Activated T-helper 1 cell treated with anti-CD3 and anti-CD28 coated beads, Interleukin-12 subunit alpha, Interleukin-12 subunit beta, Interleukin-2, Interleukin-4 antibody, amounts not matched to agents 30 ng/mL and 10 ng/mL and 1 ng/mL, durations not matched to agents 14 hours and 24 hours and 36 hours (primary cell): ENCODE data around the gene FBLN1. TPM values are rescaled to one million over a fixed set of nuclear protein-coding genes. Genes with fewer than 3 reads are reported as not detected.

Experiments
- DNase-seq: peaks from one replicate; pipeline ENCODE4 v3.0.0; 2021; ENCODE audit warnings: low spot score
- H3K27ac Mint-ChIP-seq: one replicate; pipeline ENCODE4 v1.8.0; 2021; ENCODE audit warnings: mild to moderate bottlenecking, mixed read lengths
- H3K27me3 Mint-ChIP-seq: one replicate; pipeline ENCODE4 v1.8.0; 2022; ENCODE audit warnings: mild to moderate bottlenecking, moderate library complexity, mixed read lengths; ENCODE audit not compliant: insufficient read depth
- H3K36me3 Mint-ChIP-seq: one replicate; pipeline ENCODE4 v1.8.0; 2021; ENCODE audit warnings: low read depth, mixed read lengths
- H3K4me1 Mint-ChIP-seq: one replicate; pipeline ENCODE4 v1.8.0; 2021; ENCODE audit warnings: low read depth, mixed read lengths
- H3K4me3 Mint-ChIP-seq: one replicate; pipeline ENCODE4 v1.8.0; 2021; ENCODE audit warnings: mild to moderate bottlenecking, moderate library complexity, mixed read lengths
- H3K9me3 Mint-ChIP-seq: one replicate; pipeline ENCODE4 v1.8.0; 2021; ENCODE audit warnings: mixed read lengths
- intact Hi-C: fragments of 100-400 bp; cut with micrococcal nuclease; formaldehyde crosslinking; loops from one replicate; pipeline ENCODE4 v1.15.1; 2024
- total RNA-seq: library from RNA; stranded (reverse); gene quantifications from 2 replicates; pipeline ENCODE4 v1.2.3, GENCODE V29; 2022

Gene FBLN1
- total RNA-seq, 1 donor from 2014 or later = not detected

- Mint-ChIP-seq H3K4me3 (no peak overlapping the region), H3K36me3 (no peaks in the 10 kb centered on the region), H3K27me3 (peaks cover 14% of the 10 kb centered on the region), H3K4me1 (no peaks in the 10 kb centered on the region), H3K27ac (no peak overlapping the region), H3K9me3 (no peaks in the 10 kb centered on the region)
- DNase-seq = no peak
- intact Hi-C loops = no loop called here
Measured at GRCh38 chr22:45650721-45651120, 148.0 kb downstream of the FBLN1 start.

Other genes starting within 250 kb of the FBLN1 start
- gene UPK3A, start 217.9 kb upstream of the FBLN1 start, total RNA-seq = not detected in 2 replicates
- gene FAM118A, start 192.9 kb upstream of the FBLN1 start, total RNA-seq = 30.7 and 38.6 TPM in 2 replicates
- gene SMC1B, start 89.3 kb upstream of the FBLN1 start, total RNA-seq = 0.44 and 0.83 TPM in 2 replicates
- gene RIBC2, start 89.2 kb upstream of the FBLN1 start, total RNA-seq = 10.6 and 12.6 TPM in 2 replicates
- 110 and 119 TPM in 2 replicates for gene ATXN10, start 169.0 kb downstream of the FBLN1 start, total RNA-seq